Middle frontal gyrus (tissue), 1 donor: ENCODE data around the gene CST9.
"Not testable (repeated sequence)": the region's sequence is repeated elsewhere in the genome, so short reads cannot be mapped to it uniquely, and the experiment has no call there.

ENCODE experiments used
- DNase-seq: peaks from one replicate; pipeline ENCODE4 v3.0.0-alpha.2; 2015; ENCODE audit warnings: low spot score; ENCODE audit errors: extremely low spot score

CST9 gene

GRCh38 chr20:23588434-23589403 is 17.0 kb downstream of the CST9 start:
- no peak for DNase-seq

DNA sequence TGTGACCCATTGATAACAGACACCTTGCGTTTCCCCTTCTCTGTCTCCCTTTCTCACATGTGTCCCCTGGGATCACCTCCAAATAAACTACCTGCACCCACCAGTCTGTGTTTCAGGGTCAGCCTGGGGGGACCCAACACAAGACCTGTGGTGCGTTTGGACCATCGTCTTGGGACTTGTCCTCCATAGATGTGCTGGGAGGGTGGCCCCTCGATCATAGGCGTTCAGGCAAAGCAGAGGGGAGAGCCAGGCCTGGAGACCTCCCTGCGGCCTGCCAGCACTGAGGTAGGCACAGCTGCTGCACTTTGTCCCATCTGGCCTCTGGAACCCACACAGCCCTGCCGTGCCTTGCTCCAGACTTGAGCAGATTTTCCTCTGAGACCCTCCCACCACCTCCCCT is 18.1 kb downstream of the CST9 start:
- DNase-seq = no peak

DNA sequence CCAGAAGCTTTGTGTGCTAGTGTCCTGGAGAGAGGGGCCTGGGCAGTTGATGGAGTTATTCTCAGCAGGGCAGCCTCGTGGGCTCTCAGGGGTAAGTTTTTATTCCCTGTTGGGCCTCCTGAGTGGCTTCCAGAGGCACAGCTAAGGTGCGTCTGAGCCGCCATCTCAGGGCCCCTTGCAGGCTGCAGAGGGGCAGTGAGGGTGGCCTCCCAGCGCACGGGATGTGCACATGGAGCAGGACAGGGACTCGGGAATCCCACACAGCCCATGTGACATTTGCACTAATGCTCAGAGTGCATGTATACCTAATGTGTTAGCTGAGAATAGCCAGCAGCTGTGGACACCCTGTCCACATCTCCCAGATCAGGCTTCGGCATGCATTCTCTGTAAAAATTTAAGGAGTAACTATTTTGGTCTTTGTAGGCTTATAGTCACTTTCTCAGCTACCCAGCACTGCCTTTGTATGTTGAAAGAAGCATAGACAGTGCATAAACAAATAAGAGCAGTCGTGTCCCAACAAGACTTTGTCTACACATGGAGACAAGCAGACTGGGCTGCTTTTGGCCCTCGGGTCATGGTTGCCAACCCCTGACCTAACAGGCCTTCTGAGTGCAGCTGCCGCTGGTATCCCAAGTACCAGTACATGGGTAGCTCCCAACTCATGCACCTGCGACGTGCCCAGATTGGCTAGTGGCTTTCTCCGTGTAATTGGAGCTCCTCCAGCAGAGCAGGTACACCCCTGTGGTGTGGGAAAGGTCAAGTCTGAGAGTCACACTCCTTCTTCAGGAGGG is 18.8 kb downstream of the CST9 start:
- no peak for DNase-seq

DNA sequence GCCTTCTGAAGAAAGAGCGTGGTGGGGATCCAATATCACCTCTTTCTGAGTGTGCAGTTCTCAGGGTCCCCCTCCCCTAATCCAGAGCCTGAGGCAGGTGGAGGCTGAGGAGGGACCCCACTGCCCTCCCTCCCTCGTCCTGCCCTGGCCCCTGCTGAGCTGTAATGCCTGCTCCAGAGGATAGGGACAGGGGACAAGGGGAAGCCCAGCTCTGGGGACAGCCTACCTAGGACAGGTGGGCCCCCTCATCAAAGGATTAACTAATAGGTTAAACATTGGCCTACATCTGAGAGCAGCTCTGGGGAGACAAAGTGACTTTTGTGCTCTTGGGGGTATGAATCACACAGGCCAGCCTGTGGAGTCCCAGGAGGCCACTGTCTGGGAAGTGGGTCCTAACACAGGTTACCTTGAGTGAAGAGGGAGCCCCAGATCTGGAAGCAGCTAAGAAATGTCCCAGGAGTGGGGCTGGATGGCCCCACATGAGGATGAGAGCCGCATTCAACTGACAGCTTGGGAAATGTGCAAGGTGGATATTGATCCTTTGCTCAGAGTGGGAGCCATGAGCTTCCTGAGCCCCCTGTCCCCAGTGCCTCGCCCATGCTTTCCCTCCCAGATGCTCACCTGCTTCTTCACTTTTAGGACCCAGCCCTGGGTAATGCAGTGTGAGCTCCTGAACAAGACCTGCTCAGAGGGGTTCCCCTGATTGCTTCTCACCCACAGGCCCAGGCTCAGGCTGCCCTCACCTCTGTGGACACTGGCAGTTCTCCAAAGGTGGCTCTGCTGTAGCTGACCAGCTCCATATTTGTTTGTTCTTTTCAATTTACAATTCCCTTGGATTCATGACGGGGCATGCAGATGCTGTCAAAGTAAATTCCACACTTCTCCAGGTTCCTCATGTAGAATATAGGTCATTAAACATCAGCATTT is 19.6 kb downstream of the CST9 start:
- no peak for DNase-seq

GRCh38 chr20:23585449-23585807 is 20.3 kb downstream of the CST9 start:
- no peak for DNase-seq

- DNase-seq = no peak
Measured at GRCh38 chr20:23584434-23585199, 21.1 kb downstream of the CST9 start.

DNA sequence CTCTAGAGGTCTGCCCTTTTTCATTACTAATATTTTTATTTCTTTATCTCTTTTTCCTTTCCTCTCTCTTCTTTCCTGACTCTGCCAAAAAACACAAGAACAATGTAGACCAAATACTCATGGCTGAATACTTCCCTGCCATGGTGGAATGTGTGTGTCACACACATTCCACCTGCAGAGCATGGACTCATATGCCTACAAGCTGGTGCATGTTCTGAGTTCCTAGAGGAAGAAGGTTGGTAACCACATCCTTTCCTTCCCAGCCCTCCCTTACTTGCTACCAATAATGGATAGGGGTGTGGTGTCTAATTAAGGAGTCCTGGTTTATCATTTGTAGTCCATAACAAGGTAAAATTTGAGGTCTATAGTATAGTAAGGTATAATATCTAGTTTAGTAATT is 22.2 kb downstream of the CST9 start:
- no peak for DNase-seq

- DNase-seq = no peak
Measured at GRCh38 chr20:23582293-23582692, 23.4 kb downstream of the CST9 start.

- DNase-seq = not testable (repeated sequence)
Measured at GRCh38 chr20:23581833-23582232, 23.9 kb downstream of the CST9 start.

- DNase-seq = no peak
Measured at GRCh38 chr20:23574977-23575376, 30.7 kb downstream of the CST9 start.

GRCh38 chr20:23570178-23570760 is 35.4 kb downstream of the CST9 start:
- DNase-seq = no peak

DNA sequence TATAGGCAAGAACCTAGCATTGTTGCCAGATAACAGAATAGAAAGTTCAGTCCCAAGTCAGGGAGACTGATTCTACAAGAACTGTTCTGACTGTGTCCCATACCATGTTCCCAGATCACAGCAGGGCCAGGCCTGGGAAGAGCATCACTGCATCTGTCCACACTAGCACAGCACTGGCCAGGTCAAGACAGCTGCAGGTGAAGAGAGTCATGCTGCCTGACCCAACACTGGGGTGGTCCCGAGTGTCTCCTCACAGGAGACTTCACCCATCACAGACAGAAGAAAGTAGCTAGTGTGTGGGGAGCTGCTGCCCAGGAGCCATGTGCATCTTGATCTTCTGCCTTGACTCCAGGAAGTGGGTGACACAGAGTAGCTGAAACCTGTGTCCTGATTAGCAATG is 36.1 kb downstream of the CST9 start:
- no peak for DNase-seq

DNA sequence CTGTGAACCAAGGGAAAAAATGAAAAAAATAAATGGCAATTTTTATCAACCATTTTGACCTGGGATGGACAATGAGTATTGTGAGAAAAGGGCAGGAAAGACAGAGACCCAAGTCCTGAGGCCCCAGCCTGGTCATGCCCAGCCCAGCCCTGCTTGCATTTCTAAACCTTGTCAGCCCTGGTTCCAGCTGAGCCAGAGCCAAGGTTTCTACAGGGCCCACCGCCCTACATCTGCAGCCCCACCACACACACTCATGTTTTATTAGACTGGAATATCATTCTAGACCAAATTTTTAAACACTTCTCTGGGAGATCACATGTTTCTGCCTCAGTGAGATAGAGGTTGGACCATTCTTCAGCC is 36.8 kb downstream of the CST9 start:
- DNase-seq = no peak

DNA sequence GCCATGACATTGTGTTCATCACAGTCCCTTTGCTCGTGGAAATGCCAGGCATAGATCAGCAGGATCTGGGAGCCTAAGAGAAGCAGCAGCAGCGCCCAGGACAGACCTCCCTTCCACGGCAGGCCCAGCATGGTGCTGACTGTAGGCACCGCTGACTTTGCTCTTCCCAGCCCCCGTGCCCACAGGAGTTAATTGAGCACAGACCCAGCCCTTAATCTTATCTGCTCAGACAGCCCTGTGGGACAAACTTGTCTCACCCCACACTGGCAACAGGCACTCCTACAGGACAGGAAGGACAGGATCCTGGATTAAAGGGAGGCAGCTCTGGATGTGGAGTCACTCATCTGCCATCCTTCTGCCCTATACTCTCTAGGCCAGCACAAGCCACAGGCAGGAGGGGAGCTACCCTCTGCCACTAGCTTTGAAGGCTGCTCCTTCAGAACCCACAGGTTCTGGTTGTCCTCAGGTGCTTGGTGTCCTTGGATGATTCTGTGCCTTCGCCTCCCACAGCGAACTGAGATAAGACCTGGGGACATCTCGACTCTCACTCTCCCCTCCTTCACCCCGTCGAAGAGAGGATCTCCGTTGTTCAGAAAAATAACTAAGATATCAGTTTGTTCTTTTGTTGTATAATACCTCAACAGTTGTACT is 37.3 kb downstream of the CST9 start, which contains the start of gene CST9L:
Gene CST9L (minus strand): TSS at position 165 of the 651 bp plus-strand sequence. CDS start 34 bp downstream, at position 131.
- DNase-seq = no peak

GRCh38 chr20:23566199-23566932 is 39.4 kb downstream of the CST9 start:
- DNase-seq = no peak

- no peak for DNase-seq
Measured at GRCh38 chr20:23565503-23566045, 40.1 kb downstream of the CST9 start.

DNA sequence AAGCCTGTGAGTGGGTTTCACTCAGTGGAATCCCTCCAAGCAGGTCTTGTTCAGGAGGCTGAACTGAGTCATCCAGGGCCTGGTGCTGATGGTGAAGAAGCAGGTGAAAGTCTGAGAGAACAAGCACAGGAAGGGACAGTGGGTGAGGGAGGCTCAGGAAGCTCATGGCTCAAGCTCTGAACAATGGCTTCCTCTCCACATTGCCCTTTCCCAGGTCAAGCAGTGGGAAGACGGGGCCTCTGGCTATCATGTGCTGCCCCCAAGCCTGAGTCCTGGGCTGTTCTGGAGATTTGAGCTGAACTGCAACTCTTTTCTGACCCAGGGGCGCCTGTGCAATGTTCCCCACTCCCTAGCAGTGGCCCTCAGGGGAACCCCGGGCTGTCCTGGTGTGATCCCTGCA is 40.8 kb downstream of the CST9 start:
- DNase-seq = no peak

DNA sequence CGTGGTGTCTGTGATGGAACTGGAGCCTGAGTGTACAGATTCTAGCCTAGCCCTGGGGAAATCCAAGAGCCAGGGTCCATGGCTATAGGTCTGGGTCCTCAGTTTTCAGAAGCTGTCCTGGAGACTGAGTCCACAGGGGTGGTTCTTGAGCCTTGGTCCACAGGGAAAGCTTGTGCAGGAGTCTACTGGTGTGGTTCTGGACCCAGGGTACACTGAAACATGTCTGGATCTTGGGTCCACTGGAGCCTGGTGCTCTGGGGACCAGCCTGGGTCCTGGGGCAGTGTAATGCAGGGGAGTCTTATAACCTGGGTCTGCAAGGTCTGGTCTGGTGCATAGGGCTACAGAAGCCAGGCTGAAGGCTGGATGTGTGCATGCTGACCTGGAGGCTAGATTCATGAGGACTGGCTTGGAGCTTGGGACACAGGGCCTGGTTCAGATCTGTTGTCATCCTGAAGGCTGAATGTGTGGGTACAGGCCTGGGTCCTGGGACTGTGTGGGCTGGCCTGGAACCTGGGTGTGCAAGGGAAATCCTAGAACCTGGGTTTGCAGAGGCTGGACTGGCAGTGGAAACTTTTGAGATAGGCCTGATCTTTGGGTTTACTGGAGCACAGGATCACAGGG is 42.9 kb downstream of the CST9 start:
- DNase-seq = no peak
